Pancreas (tissue), 10 donors: ENCODE results near the gene USP3. TPM values are rescaled to one million over a fixed set of nuclear protein-coding genes. Genes with fewer than 3 reads are reported as not detected.

Experiments
- ATAC-seq, 4 donors: fragments of 200-7000 bp; cut with Tn5 transposase; one replicate each; pipeline versions ENCODE4 v1.8.0 to v1.9.1; 2020; ENCODE audit warnings: mild to moderate bottlenecking in 4 of 4, moderate library complexity in 4 of 4
- DNase-seq, 6 donors: peaks; one replicate each; pipeline ENCODE4 v3.0.0-alpha.2; 2020
- FAIRE-seq: peaks from 2 replicates; lab custom pipeline; 2012; peaks lifted over from hg19 to GRCh38; lab: Jason Lieb, UNC
- H3K27ac ChIP-seq, 4 donors: fragments of 200-600 bp; sonication (generic); 1 replicate in 3 of 4; 2 replicates in 1 of 4; pipeline versions ENCODE4 v1.5.0 to v1.8.0; 2020
- H3K27me3 ChIP-seq, 4 donors: fragments of 200-600 bp; one replicate each; pipeline ENCODE4 v1.8.0; 2021
- H3K36me3 ChIP-seq, 3 donors: fragments of 200-600 bp; sonication (generic) in 1 of 3; one replicate each; pipeline versions ENCODE4 v1.5.0 to v1.8.0; 2020 to 2021
- H3K4me1 ChIP-seq, 3 donors: fragments of 200-600 bp; one replicate each; pipeline ENCODE4 v1.8.0; 2021
- H3K4me3 ChIP-seq, 4 donors: fragments of 200-600 bp; sonication (generic) in 2 of 4; one replicate each; pipeline versions ENCODE4 v1.5.0 to v1.8.0; 2020 to 2021
- H3K9me3 ChIP-seq, 4 donors: fragments of 200-600 bp; one replicate each; pipeline ENCODE4 v1.8.0; 2021
- WGBS, 2 donors: extraction: QIAGEN DNeasy Blood & Tissue Kit; methylation state at CpG; one replicate each; pipeline ENCODE4 v1.1.7; 2013; 5-methylcytosine and 5-hydroxymethylcytosine counted together
- intact Hi-C, 3 donors: fragments of 100-400 bp; cut with DNase I; formaldehyde crosslinking; loops; one replicate each; pipeline versions ENCODE4 v1.11.1 to v1.14.2; 2022
- polyA plus RNA-seq, 2 donors: library from polyadenylated mRNA; stranded (reverse); fragments of 200-250 nt; gene quantifications; one replicate each; pipeline ENCODE4 v1.2.3, GENCODE V29; 2013
- total RNA-seq, 6 donors: library from RNA; stranded (reverse); fragmentation: NEBNext Ultra II Directional in 4 of 6; extraction: Animal tissue kit (Norgen Biotek cat#: 25700) in 4 of 6; gene quantifications; one replicate each; pipeline versions ENCODE4 v1.2.1 to v1.2.4, GENCODE V29; 2021 to 2023
- TF ChIP-seq, protein P1 (sequence below), 4 donors: fragments of 200-600 bp; sonication (generic) in 3 of 4; IDR thresholded peaks; one replicate each; pipeline versions ENCODE4 v1.5.0 to v1.8.0; 2021; ENCODE audit warnings: antibody characterized with exemption in 4 of 4
- donor health status: healthy with polysubstance abuse.
- donor health status: DM: no; HTN: no; CAD: no; lungs with moderate emphysema.
- donor health status: DM: no; HTN: no; CAD: no.
- donor health status: control.
- donor health status: control.
- donor health status: Bipolar disorder and iron deficiency.
- donor health status: DM: yes; HTN: yes; CAD: no.
- donor health status: DM: no; HTN: no; CAD: no.
- donor health status: DM: no; HTN: no; CAD: no.
- donor health status: DM: yes; HTN: yes; CAD: no.

The USP3 gene
- total and polyA plus RNA-seq, 8 donors = 28.5 to 50.8 (median 41.2) TPM

DNA sequence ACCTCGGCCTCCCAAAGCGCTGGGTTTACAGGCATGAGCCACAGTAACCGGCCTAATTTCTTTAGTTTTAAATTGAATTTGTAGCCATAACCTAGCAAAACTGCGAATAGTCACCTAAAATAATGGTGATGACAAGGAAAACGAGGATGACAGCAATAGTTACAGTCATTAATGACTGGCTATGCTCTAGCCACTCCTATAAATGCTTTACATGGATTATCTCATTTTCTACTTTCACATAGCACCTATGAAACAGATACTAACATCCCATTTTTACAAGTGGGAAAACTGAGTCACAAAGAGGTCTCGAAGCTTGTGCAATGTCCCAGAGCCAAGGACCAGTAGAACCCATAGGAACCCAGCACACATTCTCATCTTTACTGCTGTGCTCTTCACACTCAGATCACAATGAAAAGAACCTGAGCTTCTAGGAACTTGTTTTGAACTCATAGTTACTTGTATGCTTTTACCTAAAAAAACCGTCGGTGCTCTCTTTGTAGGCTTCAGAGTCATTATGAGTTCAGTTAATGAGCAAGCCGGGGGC lies 132.2 kb downstream of the USP3 start:
- WGBS, 2 donors = 96 to 97% methylated on average over 9 of the region's 9 CpGs
- TF ChIP-seq, protein P1, sequence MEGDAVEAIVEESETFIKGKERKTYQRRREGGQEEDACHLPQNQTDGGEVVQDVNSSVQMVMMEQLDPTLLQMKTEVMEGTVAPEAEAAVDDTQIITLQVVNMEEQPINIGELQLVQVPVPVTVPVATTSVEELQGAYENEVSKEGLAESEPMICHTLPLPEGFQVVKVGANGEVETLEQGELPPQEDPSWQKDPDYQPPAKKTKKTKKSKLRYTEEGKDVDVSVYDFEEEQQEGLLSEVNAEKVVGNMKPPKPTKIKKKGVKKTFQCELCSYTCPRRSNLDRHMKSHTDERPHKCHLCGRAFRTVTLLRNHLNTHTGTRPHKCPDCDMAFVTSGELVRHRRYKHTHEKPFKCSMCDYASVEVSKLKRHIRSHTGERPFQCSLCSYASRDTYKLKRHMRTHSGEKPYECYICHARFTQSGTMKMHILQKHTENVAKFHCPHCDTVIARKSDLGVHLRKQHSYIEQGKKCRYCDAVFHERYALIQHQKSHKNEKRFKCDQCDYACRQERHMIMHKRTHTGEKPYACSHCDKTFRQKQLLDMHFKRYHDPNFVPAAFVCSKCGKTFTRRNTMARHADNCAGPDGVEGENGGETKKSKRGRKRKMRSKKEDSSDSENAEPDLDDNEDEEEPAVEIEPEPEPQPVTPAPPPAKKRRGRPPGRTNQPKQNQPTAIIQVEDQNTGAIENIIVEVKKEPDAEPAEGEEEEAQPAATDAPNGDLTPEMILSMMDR (IDR thresholded peaks at IDR 0.05) = no peak
- DNase-seq = no peak
- Histone ChIP-seq H3K4me1 (no peaks in the 10 kb centered on the region), H3K9me3 (no peaks in the 10 kb centered on the region), H3K4me3 (no peak overlapping the region), H3K36me3 (peaks cover 0 to 63% (median 7%) of the 10 kb centered on the region in 3 donors), H3K27me3 (no peaks in the 10 kb centered on the region), H3K27ac (no peak overlapping the region)
- ATAC-seq = no peak
- no peak for FAIRE-seq
- intact Hi-C loops = no loop called here

DNA sequence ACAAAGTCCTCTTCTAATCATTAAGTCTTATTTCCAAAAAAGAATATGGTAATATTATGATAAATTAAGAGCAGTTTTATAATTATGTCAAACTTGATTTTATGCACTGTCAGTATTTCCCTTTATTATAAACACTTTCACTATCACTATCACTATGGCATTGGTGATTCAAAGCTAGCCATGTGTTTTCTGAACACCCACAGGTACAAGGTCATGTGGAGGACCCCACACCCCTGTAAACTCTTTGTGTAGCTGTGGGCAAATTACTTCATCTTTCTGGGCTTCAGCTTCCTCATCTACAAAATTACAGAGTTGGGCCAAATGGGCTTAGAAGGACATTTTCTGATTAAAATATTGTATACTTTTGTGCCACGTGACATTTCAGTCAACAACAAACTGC lies 134.4 kb downstream of the USP3 start:
- peaks cover 0 to 48% (median 0%) of the 10 kb centered on the region in 3 donors for H3K36me3 ChIP-seq
- ATAC-seq = no peak
- no peaks in the 10 kb centered on the region for H3K27me3 ChIP-seq
- FAIRE-seq = no peak
- H3K9me3 ChIP-seq = no peaks in the 10 kb centered on the region
- WGBS, 2 donors = 80 to 83% methylated on average over 1 of the region's 1 CpG
- intact Hi-C loops = no loop called here
- H3K27ac ChIP-seq = no peak overlapping the region
- no peak for DNase-seq
- TF ChIP-seq, protein P1 (IDR thresholded peaks at IDR 0.05) = no peak
- no peak overlapping the region for H3K4me3 ChIP-seq
- H3K4me1 ChIP-seq = no peaks in the 10 kb centered on the region

DNA sequence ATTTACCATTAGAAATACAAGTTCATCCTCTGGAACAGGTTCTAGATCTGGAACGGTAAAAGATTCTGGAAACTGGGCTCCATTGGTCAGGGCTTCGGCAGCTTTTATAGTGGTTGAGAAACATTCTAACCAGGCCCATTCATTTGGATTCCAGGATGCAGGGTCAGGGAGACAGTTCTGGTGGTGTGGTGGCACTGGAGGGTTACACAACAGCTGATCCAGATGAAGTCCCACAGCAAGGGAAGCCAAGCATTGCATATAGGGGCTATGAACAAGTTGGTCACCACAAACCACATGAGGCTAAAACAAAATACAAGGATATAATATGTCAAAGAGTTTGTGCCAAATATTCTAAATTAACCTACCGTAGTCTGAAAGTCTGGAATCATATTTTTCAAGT lies 135.8 kb downstream of the USP3 start:
- Histone ChIP-seq H3K27me3 (no peaks in the 10 kb centered on the region), H3K4me1 (no peaks in the 10 kb centered on the region), H3K9me3 (no peaks in the 10 kb centered on the region), H3K36me3 (peaks cover 0 to 52% (median 0%) of the 10 kb centered on the region in 3 donors), H3K27ac (no peak overlapping the region), H3K4me3 (no peak overlapping the region)
- intact Hi-C loops = no loop called here
- 96 to 97% methylated on average over 3 of the region's 3 CpGs for WGBS, 2 donors
- FAIRE-seq (no peak), DNase-seq (no peak), ATAC-seq (no peak)
- TF ChIP-seq, protein P1 (IDR thresholded peaks at IDR 0.05) = no peak

Other genes with a start within 250 kb of the USP3 start
- 10 to 100 TPM in 1 of 6 donors, 1 to 10 TPM in 5; 3.2 to 10.7 (median 5.8) TPM for gene APH1B, start 227.0 kb upstream of the USP3 start, total RNA-seq
- 10 to 100 TPM in 1 of 2 donors, 1 to 10 TPM in 1; 3.1 to 11.7 TPM for gene APH1B, start 227.0 kb upstream of the USP3 start, polyA plus RNA-seq
- 10 to 100 TPM; 10.2 to 49.6 (median 28.6) TPM for gene CA12, start 122.7 kb upstream of the USP3 start, total RNA-seq
- 10 to 100 TPM in 1 of 2 donors, 1 to 10 TPM in 1; 7.5 to 21.0 TPM for gene CA12, start 122.7 kb upstream of the USP3 start, polyA plus RNA-seq
- 1 to 10 TPM in 2 of 6 donors, under 1 TPM in 4; 0.28 to 2.1 (median 0.66) TPM for gene FBXL22, start 92.8 kb downstream of the USP3 start, total RNA-seq
- gene FBXL22, start 92.8 kb downstream of the USP3 start, polyA plus RNA-seq = under 1 TPM; 0.87 to 0.94 TPM